Measurements from ENCODE around the gene LARGE1.
"Not testable (repeated sequence)": the region's sequence is repeated elsewhere in the genome, so short reads cannot be mapped to it uniquely, and the experiment has no call there.

LARGE1 gene

DNA sequence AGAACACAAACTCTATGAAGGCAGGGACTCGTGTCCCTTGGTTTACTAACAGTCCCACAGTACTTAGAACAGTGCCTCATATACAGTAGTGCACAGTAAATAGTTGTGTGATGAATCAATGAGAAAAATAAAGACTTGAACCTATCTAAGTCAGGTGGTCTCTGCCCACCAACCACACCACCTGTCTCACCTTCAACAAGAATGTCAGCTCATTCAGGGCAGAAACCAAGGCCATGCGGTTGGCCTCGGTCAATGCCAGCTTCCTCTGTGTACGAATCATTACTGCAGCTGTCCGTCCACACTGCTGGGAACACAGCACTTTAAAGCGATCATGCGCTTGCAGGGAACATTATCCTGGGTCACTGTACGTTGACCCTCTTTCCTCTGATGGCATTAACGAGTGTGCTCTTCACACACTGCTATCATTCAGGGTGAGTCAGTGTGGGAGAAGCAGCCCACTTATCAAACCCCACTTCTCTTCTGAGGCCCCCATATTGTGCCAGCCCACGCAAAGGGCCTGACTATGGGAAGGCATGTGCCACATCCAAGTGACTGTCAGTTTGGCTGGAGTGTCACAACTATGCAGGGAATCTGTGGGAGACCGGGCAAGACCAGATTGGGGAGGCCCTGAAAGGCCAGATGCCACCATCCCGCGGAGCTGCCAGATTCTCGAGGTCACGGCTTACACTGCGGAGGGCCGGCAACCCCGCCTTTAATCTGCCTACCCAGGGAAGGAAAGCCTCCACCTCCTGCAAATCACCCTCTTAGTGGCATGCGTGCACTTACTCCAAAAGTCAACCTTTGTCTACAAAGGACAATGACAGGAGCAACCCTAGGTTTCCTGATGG, 36.1 kb downstream of the LARGE1 start:
- no peak for DNase-seq (ENCODE audit: low read depth)

DNA sequence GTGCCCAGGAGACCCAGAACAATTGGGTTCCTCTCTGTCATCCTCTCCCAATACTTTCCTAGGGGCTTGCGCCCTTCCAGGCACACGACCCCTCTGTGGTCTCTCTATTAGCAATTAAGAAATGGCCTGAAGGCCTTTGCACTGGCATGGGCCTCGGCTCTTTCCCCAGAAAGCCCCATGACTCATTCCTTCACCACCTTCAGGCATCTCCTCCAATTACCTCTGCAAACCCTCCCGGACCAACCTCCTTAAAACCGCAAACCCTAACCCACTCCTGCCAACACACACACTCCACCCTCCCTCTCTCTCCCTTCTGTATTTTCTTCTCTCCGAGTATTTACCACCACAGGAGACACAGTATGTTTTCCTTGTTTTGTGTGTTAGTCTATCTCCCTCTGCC, 36.7 kb downstream of the LARGE1 start:
- DNase-seq (ENCODE audit: low read depth) = no peak

DNA sequence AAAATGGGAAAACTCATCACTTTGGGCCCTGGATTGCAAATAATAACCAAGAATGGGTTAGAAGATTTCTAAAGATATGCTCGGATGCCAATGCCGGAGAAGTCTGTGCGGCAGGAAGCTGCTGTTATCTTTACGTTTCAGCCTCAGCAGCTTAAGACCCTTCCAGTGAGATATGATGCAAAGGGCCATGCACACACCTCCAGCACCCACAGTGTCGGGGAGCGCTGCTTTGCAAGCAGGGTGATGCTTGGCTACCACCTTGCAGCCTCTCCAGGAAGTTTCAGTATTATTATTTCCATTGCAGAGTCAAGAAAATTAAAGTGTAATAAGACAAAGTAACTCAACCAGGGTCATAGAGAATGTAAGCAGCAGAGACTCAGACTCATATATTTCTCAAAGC, 37.3 kb downstream of the LARGE1 start:
- no peak for DNase-seq (ENCODE audit: low read depth)

DNA sequence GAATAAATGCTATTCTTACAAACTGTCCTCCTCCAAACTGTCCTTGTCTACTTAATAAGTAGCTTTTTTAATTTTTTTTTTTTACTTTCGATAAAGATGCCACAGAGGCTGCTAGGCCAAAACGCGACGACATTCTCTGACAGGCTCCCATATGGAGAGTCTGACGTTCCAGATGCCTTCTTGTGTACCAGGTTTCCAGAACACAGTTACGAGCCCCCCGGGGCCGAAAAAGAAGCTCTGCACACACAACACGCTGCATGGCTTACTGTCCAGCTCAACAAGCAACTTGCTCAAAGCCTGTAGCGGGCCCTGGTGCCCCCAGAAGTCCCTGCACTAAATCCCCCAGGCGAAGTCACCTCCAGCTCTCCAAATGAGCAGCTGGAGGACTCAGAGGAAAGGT, 39.3 kb downstream of the LARGE1 start:
- DNase-seq (ENCODE audit: low read depth) = no peak

DNA sequence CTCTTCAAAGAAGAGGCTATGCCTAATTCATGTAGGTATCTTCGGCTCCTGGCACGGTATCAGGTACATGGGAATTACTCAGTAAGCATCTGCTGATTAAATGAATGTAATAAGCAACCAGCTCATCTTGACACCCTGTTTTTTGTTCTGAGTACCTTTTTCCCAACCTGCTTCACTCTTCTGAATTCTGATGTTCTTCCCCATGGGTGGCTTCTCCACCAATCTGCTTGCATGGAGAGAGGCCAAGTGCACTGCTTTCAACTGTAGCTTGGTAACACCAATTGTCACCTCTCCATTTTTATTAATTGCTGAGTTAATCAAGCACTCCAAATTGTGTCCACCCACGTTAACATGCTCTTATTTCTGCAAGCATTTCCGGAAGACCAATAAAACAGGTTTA, 40.5 kb downstream of the LARGE1 start:
- no peak for DNase-seq (ENCODE audit: low read depth)

DNA sequence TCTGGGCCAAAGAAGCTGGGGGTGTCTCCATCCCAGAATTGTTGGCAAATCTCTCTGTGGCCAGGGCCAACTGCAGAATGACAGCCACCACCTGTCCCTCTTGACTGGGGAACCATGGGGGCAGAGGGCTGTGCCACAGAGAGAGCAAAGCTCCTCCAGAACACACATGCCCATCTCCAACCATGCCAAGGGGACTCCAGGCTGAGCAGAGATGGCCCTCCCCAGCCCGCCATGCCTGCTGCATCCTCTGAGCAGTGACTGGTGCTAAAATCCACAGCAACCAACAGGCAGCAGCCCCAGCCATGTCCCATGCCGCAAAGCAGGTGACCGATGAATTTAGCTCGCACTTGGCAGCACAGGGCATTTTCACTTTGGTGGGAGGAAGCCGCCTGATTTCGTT, 45.0 kb downstream of the LARGE1 start:
- no peak for DNase-seq (ENCODE audit: low read depth)

DNA sequence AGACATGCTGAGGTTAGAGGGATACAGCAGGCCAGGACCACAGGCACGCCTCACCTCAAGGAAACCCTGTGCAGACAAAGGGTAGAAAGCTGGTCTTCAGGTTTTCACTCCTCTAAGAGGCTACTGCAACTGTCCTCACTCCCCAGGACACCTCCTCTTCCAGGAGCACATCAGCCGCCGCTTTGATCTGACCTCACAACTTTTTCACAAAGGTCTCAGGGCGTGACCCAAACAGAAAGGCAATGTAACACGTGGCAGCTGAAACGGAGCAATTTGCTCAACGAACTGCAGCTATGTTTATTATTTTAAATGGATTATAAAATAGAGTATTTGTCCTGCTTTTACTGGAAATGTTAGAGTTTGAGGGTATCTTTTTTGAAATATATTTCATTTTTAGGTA, 46.1 kb downstream of the LARGE1 start:
- DNase-seq (ENCODE audit: low read depth) = no peak

DNA sequence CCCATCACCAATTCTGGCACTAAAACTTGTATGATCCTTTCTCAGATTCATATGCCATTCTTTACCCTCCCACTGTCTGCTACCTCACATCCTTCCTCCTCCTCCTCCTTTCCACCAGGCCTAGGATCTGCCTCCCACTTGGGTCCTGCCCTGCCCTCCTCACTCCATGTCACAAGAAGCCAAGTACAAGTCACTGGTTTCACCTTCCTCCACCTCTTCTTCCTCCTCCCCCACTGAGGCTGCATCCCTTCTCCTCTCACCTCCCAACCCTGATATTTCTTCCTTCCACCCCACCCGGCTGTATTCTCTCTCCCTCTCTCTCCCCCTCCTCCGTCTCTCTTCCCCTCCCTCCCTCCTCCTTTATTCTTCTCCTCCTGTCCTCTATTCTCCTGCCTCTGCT, 46.6 kb downstream of the LARGE1 start:
- no peak for DNase-seq (ENCODE audit: low read depth)

DNA sequence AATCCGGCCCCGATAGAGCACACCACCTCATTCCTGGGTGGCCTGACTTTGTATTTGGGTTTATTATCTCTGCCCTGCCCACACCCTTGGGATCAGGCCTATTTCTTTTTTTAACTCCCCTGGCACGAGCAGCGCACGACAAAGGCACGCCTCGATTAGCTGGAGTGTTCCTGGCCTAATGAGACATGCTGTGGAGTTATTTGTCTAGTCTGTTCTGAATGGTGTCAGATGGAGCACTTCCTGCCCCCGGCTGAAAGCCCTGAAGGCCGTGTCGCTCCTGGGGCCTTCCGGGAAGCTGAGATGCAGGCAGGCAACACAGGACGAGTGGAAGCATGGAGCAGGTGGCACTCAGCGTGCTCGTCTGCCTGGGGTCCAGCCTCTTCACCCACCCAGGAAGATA, 47.1 kb downstream of the LARGE1 start:
- DNase-seq (ENCODE audit: low read depth) = no peak

DNA sequence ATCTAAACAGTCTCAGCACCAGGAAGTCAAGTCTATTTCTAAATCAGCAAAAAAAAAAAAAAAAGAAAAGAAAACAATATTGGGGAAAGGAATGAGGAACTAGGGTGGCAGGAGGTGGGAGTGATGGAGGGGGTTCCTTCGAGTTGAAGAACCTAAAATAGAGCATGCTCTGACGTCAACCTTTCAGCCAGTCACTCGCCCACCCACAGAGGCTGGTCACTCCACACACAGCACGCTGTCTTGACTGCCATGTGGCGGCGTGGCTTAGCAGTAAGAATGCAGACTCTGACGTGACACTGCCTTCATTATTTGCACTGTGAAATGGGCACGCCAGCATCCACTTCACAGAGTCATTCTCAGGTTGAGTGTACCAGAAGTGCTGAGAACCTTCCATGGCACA, 48.3 kb downstream of the LARGE1 start:
- DNase-seq (ENCODE audit: low read depth) = no peak

DNA sequence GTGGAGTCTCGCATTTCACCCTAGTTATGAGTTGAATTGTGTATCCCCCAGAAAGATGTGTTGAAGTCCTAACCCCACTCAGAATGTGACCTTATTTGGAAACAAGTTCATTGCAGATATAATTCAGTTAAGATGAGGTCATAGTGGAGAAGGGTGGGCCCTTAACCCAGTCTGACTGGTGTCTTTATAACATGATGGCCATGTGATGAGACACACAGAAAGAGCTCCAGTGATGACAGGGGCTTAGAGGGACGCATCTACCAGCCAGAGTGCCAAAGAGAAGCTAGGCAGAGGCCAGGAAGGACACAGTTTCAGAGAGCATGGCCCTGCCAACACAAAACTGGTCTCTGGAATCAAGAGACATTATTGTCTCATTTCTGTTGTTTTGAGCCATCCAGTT, 50.3 kb downstream of the LARGE1 start:
- DNase-seq (ENCODE audit: low read depth) = no peak

DNA sequence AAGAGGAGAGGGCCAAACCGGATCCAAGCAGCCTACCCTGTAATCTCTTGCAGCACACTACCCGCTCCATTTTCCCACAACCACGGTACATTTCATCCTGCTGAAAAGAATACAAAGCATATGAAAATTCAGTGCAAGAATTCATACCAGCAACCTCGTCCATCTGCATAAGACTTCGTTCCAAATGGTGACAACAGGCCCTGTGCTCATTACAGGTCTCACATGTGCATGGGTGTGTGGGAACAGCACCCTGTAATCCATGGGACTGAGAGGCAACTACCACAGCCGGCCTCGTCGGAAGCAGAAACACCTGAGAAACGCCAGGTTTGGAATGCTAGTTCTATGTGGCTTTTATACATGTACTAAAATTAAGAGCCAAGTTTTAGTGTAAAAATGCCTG, 52.3 kb downstream of the LARGE1 start:
- no peak for DNase-seq (ENCODE audit: low read depth)

DNA sequence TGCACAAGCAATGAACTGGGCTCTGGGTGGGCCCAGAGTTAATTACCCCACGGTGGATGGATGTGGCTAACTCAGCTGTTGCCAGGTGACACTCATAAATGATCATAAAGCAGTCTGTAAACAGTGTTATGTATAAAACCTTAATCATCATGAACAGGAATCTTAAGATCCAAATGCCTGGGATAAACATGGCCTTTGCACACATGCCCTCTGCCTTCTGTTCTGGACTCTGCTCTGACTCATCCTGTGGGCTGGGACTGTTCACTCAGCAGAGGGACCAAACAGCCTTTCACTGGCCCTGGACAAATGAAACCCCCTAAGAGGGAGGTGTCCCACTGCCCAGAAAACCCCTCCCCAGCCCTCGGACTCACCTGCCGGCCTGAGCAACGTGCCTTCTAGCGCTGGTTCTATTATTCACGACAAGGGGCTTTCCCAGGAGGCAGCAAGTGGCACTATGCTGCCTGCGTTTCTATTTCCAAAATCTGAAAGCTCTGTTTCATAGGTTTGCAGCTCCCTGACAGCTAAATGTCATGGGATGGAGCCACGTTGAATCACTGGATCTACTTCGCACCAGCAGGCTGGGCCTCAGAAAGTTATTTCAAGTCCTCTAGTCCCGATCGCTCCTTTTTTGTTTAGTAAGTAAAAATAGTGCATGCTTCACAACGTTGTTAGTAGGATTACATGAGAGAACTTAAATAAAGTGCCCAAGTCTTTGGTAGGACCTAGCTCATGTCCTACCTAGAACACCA, 53.0 kb downstream of the LARGE1 start:
- no peak for DNase-seq (ENCODE audit: low read depth)

DNA sequence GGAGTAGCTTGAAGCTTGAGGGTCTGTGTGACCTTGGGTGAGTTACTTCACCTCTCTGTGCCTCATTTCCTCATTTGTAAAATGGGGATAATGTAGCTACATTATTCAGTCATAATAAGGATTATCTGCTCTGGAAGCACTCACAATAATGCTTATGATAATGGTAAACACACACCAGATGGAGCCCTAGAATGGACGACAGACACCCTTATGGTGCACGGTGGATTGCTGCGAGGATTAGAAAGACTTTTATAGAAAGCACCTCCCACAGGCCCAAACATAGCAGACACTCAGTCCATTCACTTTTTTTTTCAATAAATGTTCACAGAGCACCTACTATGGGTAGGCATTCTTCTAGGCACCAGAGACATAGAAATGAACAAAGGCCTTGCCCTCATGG, 53.8 kb downstream of the LARGE1 start:
- DNase-seq (ENCODE audit: low read depth) = no peak

DNA sequence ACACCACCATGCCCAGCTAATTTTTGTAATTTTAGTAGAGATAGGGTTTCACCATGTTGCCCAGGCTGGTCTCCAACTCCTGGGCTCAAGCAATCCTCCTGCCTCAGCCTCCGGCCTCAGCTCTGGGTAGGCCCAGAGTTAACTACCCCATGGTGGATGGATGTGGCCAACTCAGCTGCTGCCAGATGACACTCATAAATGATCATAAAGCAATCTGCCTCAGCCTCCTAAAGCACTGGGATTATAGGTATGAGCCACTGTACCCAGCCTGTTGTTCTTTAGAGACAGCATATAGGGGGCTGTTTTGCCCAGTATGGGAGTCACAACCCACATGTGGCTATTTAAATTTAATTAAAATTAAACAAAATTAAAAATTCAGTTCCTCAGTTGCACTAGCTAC, 54.3 kb downstream of the LARGE1 start:
- no peak for DNase-seq (ENCODE audit: low read depth)

DNA sequence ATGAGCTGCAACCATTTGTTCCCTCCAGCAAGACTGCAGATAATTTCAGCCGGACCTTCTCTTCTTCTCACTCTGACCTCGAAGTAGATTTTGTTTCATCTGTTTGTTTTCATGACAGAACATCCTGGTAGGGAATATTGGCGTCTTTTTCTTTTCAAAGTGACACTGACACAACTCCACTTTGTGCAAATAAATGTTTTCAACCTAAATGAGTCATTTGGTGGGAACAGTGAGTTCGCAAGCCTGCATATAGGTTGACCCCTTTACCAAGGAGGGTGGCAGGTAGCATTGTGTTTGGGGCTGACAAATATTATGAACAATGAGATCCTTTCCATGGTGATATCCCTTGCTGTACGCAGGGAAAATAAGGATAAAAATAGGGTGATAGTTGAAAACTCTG, 55.0 kb downstream of the LARGE1 start:
- DNase-seq (ENCODE audit: low read depth) = no peak

DNA sequence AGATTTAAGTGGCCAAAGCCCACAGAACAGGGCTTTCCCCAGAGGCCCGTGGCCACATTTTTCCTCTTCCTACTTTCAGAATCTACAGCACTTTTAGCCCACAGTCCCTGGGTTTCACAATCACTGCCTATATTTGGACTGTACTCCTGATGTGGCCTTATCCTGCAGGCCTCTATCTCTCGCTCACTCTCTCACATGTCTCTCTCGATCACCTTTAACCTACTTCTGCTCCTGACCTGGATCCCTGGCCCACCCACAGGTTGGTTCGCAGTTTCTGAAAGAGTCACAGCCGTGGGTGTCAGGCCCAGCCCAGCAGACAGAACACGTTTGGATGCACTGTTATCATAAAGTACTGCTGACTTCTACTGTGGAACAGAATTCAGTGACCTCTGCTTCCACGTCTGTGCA, 55.5 kb downstream of the LARGE1 start:
- DNase-seq (ENCODE audit: low read depth) = no peak

DNA sequence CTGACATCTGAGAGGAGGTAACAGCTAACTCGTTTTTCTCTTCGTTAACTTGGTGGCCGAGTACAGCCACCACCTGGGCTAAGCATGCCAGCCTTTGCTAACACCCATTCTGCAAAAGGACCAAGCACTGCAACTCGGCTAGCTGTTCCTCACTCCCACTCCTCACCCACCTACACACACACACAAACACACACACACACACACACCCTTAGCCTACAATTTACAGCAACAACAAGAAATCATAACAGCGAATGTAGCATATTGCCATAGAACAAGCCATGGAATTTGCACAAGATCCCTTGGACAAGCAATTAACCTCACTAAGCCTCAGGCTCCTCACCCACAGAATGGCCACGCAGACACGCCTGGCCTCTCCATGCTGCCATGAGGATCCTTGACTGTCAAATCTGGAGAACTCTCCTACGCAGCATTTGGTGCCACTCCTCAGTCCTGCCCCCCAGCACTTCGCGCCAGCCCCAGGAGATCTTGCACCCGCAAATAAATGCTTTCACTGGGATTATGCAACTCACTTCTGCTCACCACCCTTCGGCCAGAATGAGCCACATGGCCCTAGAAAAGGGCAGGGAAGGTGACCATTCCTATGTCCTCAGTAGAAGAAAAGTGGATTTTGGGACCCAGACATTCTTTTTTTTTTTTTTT, 58.9 kb downstream of the LARGE1 start:
- no peak for DNase-seq (ENCODE audit: low read depth)

DNA sequence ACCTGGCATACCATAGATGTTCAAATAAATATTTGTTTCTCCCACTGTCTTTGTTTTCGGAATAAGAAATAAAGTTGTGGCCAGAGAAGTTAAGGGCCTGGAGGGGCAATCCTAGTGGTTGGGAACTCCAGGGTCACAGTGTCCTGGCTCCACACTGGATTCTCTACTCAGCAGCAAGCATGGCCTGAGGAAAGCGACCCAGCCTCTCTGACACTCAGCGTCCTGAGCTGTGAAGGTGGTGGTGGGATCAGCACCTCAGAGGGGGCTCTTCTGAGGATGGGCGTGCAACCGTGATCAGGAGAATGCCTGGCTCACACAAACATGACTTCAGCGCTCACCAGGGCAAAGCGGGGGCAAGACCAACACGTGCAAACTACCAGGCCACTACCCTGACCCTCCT, 59.9 kb downstream of the LARGE1 start:
- no peak for DNase-seq (ENCODE audit: low read depth)

DNA sequence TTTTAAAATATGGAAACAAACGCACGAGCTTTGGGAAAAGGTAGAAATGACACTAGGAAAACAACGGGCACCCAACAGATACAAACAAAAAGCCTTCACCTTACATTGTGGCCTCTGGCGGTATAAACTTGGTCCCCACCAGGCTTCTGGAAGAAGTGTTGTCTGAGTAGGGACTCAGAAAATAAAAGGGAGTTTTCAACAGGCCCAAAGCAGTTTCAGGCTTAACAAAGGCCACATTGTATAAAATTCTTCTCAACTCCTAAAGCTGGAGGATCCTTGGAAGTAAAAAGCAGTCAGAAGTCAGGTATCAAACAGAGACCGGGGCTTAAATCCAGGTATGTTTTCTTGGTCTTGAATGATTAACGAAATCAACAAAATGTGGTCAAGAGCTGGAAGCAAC, 61.0 kb downstream of the LARGE1 start:
- no peak for DNase-seq (ENCODE audit: low read depth)

DNA sequence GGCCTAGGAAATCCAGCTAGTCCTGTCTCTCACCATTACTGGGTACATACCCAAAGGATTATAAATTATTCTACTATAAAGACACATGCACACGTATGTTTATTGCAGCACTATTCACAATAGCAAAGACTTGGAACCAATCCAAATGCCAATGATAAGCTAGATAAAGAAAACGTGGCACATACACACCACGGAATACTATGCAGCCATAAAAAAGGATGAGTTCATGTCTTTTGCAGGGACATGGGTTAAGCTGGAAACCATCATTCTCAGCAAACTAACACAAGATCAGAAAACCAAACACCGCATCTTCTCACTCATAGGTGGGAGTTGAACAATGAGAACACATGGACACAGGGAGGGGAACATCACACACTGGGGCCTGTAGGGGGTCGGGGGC, 61.6 kb downstream of the LARGE1 start:
- DNase-seq (ENCODE audit: low read depth) = not testable (repeated sequence)

DNA sequence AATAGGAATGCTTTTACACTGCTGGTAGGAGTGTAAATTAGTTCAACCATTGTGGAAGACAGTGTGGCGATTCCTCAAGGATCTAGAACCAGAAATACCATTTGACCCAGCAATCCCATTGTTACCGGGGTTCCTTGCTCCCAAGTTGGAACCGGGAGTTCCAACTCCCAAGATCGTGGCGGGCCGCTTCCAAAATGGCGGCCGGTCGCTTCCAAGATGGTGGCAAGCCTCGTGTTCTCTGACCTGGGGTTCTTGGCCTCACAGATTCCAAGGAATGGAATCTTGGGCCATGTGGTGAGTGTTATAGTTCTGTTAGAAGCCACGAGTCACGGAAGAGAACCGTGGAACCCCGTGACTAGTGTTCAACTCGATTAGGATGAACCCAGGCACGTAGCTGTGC, 62.5 kb downstream of the LARGE1 start:
- not testable (repeated sequence) for DNase-seq (ENCODE audit: low read depth)

DNA sequence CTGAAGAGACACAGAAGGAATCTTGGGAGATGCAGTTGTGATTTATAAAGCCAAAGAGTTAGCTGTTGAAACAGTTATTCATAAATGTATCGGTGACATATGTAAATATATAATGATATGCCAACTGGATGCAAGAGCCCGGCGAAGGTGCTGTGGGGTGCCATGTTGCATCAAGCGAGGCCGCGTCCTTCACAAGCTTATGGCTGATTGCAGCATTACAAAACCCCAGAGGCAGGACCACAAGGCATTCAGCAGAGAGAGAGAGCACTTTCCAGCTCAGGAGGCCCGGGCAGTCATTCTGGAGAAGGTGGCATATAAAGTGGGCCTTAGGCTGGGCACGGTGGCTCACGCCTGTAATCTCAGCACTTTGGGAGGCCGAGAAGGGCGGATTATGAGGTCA, 65.6 kb downstream of the LARGE1 start:
- no peak for DNase-seq (ENCODE audit: low read depth)
